HCT116 (cell line): Measurements from ENCODE around the gene HORMAD2. TPM values are rescaled to one million over a fixed set of nuclear protein-coding genes. Genes with fewer than 3 reads are reported as not detected.
A peak's percentile ranks its signal among the peaks of the same experiment; 100 is the strongest.

Experiments
- ATAC-seq: fragments of 200-7000 bp; cut with Tn5 transposase; 2 replicates; pipeline ENCODE4 v1.9.1; 2020; ENCODE audit warnings: mild to moderate bottlenecking, moderate library complexity
- BruUV-seq: library from RNA; stranded (reverse); fragments of 400-500 nt; replicated peaks from 2 replicates; lab custom pipeline; 2021; lab: Mats Ljungman, UMichigan
- CTCF ChIA-PET: fragments of 300-600 bp; sonication (Branson Sonifier 250); formaldehyde crosslinking; loops from one replicate; lab custom pipeline; 2021; ENCODE audit warnings: antibody characterized with exemption; lab: Charles Lee
- POLR2A ChIA-PET: fragments of 300-600, 350-600 bp; sonication (Branson Sonifier 250); formaldehyde crosslinking; loops from one replicate; lab custom pipeline; 2021; ENCODE audit warnings: antibody characterized with exemption; lab: Charles Lee
- RAD21 ChIA-PET, 2 experiments: fragments of 300-600 bp; sonication (Branson Sonifier 250); formaldehyde crosslinking; loops; one replicate each; lab custom pipeline; 2023; ENCODE audit warnings: low total read pairs in 2 of 2; ENCODE audit not compliant: uncharacterized antibody in 2 of 2, unreplicated experiment in 2 of 2, low non-redundant PET in 1 of 2; lab: Charles Lee
- DNase-seq: peaks from one replicate; pipeline ENCODE4 v3.0.0-alpha.2; 2010; ENCODE audit warnings: low read depth, low spot score
- H2AFZ ChIP-seq: fragments of 200-600 bp; shearing (Covaris generic), sonication (generic); 2 replicates; pipeline ENCODE4 v1.6.1; 2017; ENCODE audit warnings: low read depth, mixed run types, mixed read lengths, antibody characterized with exemption, low read length; ENCODE audit not compliant: poor library complexity, severe bottlenecking
- H3K27ac ChIP-seq: 2 replicates; pipeline ENCODE4 v1.5.1; 2012; ENCODE audit warnings: low read depth, low read length
- H3K27me3 ChIP-seq: fragments of 200-600 bp; sonication (generic); 2 replicates; pipeline ENCODE4 v1.6.1; 2016; ENCODE audit warnings: mixed run types, low read length, mixed read lengths; ENCODE audit not compliant: insufficient read depth
- H3K36me3 ChIP-seq, 2 experiments: fragments of 200-500 bp in 1 of 2; fragments of 200-600 bp in 1 of 2; sonication (Bioruptor generic) in 1 of 2; sonication (generic) in 1 of 2; 2 replicates each; pipeline versions ENCODE4 v1.5.1 to v1.6.1; 2014 to 2016; ENCODE audit warnings: low read length in 2 of 2, inconsistent platforms in 1 of 2, mixed read lengths in 1 of 2, mixed run types in 1 of 2; ENCODE audit not compliant: insufficient read depth in 2 of 2, control insufficient read depth in 1 of 2
- H3K4me1 ChIP-seq, 2 experiments: fragments of 200-600 bp in 1 of 2; sonication (generic) in 1 of 2; 2 replicates each; pipeline versions ENCODE4 v1.5.1 to v1.6.1; 2012 to 2017; ENCODE audit warnings: low read length in 2 of 2, inconsistent platforms in 1 of 2, mild to moderate bottlenecking in 1 of 2, mixed read lengths in 1 of 2, mixed run types in 1 of 2, moderate library complexity in 1 of 2; ENCODE audit not compliant: insufficient read depth in 2 of 2, control insufficient read depth in 1 of 2
- H3K4me2 ChIP-seq: fragments of 200-600 bp; sonication (generic); 2 replicates; pipeline ENCODE4 v1.6.1; 2017; ENCODE audit warnings: mixed run types, low read length, mixed read lengths
- H3K4me3 ChIP-seq, 2 experiments: fragments of 200-600 bp in 1 of 2; sonication (generic) in 1 of 2; replicated peaks in 1 of 2; 2 replicates each; pipeline ENCODE4 v1.5.1; 2011 to 2016; ENCODE audit warnings: low read length in 2 of 2, control low read depth in 1 of 2, low read depth in 1 of 2, mild to moderate bottlenecking in 1 of 2, mixed read lengths in 1 of 2, mixed run types in 1 of 2
- H3K79me2 ChIP-seq: fragments of 200-600 bp; sonication (generic); 2 replicates; pipeline ENCODE4 v1.6.1; 2017; ENCODE audit warnings: mild to moderate bottlenecking, mixed run types, low read length, moderate library complexity, mixed read lengths; ENCODE audit not compliant: insufficient read depth
- H3K9ac ChIP-seq: fragments of 200-600 bp; sonication (generic); 2 replicates; pipeline ENCODE4 v1.6.1; 2016; ENCODE audit warnings: low read length, mixed read lengths
- H3K9me2 ChIP-seq: fragments of 200-600 bp; sonication (generic), shearing (Covaris generic); 2 replicates; pipeline ENCODE4 v1.6.1; 2017; ENCODE audit warnings: mixed run types, mild to moderate bottlenecking, moderate library complexity; ENCODE audit not compliant: insufficient read depth
- H3K9me3 ChIP-seq, 2 experiments: fragments of 200-500 bp in 1 of 2; fragments of 200-600 bp in 1 of 2; sonication (Bioruptor generic) in 1 of 2; sonication (generic) in 1 of 2; 2 replicates each; pipeline ENCODE4 v1.6.1; 2014 to 2017; ENCODE audit warnings: low read length in 2 of 2, mixed read lengths in 2 of 2, inconsistent platforms in 1 of 2, low read depth in 1 of 2, mild to moderate bottlenecking in 1 of 2, mixed run types in 1 of 2, moderate library complexity in 1 of 2; ENCODE audit not compliant: control insufficient read depth in 1 of 2, insufficient read depth in 1 of 2
- H4K20me1 ChIP-seq: fragments of 200-600 bp; sonication (generic), shearing (Covaris generic); 2 replicates; pipeline ENCODE4 v1.6.1; 2017; ENCODE audit warnings: mixed run types, mild to moderate bottlenecking, moderate library complexity; ENCODE audit not compliant: insufficient read depth
- CBX3 ChIP-seq: IDR thresholded peaks from 2 replicates; pipeline ENCODE4 v1.6.1; 2012; ENCODE audit warnings: low read depth
- CEBPB ChIP-seq: IDR thresholded peaks from 2 replicates; pipeline ENCODE4 v1.6.1; 2012; ENCODE audit warnings: low read depth
- ELF1 ChIP-seq: IDR thresholded peaks from 2 replicates; pipeline ENCODE4 v1.6.1; 2012; ENCODE audit warnings: low read depth, borderline replicate concordance
- EZH2phosphoT487 ChIP-seq: fragments of 200-600 bp; IDR thresholded peaks from 2 replicates; pipeline ENCODE4 v1.6.1; 2018; ENCODE audit warnings: antibody characterized with exemption, borderline replicate concordance
- FOSL1 ChIP-seq: IDR thresholded peaks from 2 replicates; pipeline ENCODE4 v1.6.1; 2012; ENCODE audit warnings: low read depth
- JUND ChIP-seq: IDR thresholded peaks from 2 replicates; pipeline ENCODE4 v1.6.1; 2012
- POLR2AphosphoS5 ChIP-seq: IDR thresholded peaks from 2 replicates; pipeline ENCODE4 v1.6.1; 2011; ENCODE audit warnings: mild to moderate bottlenecking, low read depth, low read length, moderate library complexity
- RAD21 ChIP-seq: IDR thresholded peaks from 2 replicates; pipeline ENCODE4 v1.6.1; 2012; ENCODE audit warnings: low read depth, mild to moderate bottlenecking
- SIN3A ChIP-seq: IDR thresholded peaks from 2 replicates; pipeline ENCODE4 v1.6.1; 2012; ENCODE audit warnings: low read depth
- SP1 ChIP-seq: IDR thresholded peaks from 2 replicates; pipeline ENCODE4 v1.6.1; 2012; ENCODE audit warnings: low read depth
- SRF ChIP-seq: IDR thresholded peaks from 2 replicates; pipeline ENCODE4 v1.6.1; 2012; ENCODE audit warnings: low read depth
- TCF7L2 ChIP-seq: IDR thresholded peaks from 2 replicates; pipeline ENCODE4 v1.7.0; 2011; ENCODE audit warnings: borderline replicate concordance, inconsistent platforms; ENCODE audit not compliant: insufficient read depth, insufficient read length; ENCODE audit errors: extremely low read depth
- YY1 ChIP-seq: IDR thresholded peaks from 2 replicates; pipeline ENCODE4 v1.6.1; 2011; ENCODE audit warnings: low read length, low read depth, moderate library complexity, mild to moderate bottlenecking; ENCODE audit not compliant: insufficient replicate concordance; ENCODE audit errors: extremely low read depth
- ZFX ChIP-seq: fragments of 450-650 bp; IDR thresholded peaks from 2 replicates; pipeline ENCODE4 v1.6.1; 2017
- ZNF274 ChIP-seq: fragments of 200-500 bp; sonication (Bioruptor generic); IDR thresholded peaks from 2 replicates; pipeline ENCODE4 v1.6.1; 2014; ENCODE audit warnings: mild to moderate bottlenecking, low read depth, low read length, inconsistent platforms
- intact Hi-C: fragments of 100-400 bp; cut with micrococcal nuclease; formaldehyde crosslinking; loops from 2 replicates; pipeline ENCODE4 v1.10.0; 2022
- total RNA-seq: library from RNA; stranded (reverse); gene quantifications from one replicate; pipeline ENCODE4 v1.2.1, GENCODE V29; 2021; ENCODE audit not compliant: unreplicated experiment
- TF ChIP-seq, protein P1 (sequence below): IDR thresholded peaks from 2 replicates; pipeline ENCODE4 v1.6.1; 2011; ENCODE audit warnings: mild to moderate bottlenecking, low read length, moderate library complexity; ENCODE audit not compliant: insufficient replicate concordance; ENCODE audit errors: extremely low read depth
- TF ChIP-seq, protein P2 (sequence below), 3 experiments: fragments of 200-600 bp in 1 of 3; sonication (generic) in 1 of 3; IDR thresholded peaks in 2 of 3; conservative IDR thresholded peaks in 1 of 3; 2 replicates each; pipeline ENCODE4 v1.5.1; 2012 to 2017; ENCODE audit warnings: low read depth in 2 of 3, low read length in 2 of 3, antibody characterized with exemption in 1 of 3, borderline replicate concordance in 1 of 3, control low read depth in 1 of 3, mild to moderate bottlenecking in 1 of 3, mixed read lengths in 1 of 3, mixed run types in 1 of 3, moderate library complexity in 1 of 3; ENCODE audit not compliant: insufficient read depth in 1 of 3
- TF ChIP-seq, protein P3 (sequence below): IDR thresholded peaks from 2 replicates; pipeline ENCODE4 v1.6.1; 2012
- TF ChIP-seq, protein P4 (sequence below): IDR thresholded peaks from 2 replicates; pipeline ENCODE4 v1.6.1; 2012

The HORMAD2 gene
- total RNA-seq, 1 experiment from 2014 or later = not detected

DNA sequence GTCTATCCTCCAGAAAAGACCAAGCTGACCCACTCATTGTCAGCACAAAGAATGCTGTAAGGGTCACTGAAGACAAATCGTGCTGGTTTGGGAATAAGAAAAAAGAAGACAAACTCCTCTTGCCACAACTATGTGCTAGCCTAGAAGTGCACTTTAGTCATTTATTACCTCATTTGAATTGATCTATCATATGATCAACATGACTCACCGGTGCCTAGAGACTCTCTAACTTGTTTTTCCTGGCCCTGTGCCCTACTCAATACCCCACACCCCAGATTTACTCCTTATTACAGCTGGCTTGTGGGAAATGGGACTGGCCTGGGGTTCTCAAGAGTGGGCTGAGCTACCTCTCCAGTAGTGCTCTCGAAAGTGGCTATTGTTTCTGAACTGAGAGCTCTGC, 35.9 kb upstream of the HORMAD2 start (continued):
- TF ChIP-seq SP1 = peak; percentile 58
- TF ChIP-seq, all 23 proteins: peak for 5

DNA sequence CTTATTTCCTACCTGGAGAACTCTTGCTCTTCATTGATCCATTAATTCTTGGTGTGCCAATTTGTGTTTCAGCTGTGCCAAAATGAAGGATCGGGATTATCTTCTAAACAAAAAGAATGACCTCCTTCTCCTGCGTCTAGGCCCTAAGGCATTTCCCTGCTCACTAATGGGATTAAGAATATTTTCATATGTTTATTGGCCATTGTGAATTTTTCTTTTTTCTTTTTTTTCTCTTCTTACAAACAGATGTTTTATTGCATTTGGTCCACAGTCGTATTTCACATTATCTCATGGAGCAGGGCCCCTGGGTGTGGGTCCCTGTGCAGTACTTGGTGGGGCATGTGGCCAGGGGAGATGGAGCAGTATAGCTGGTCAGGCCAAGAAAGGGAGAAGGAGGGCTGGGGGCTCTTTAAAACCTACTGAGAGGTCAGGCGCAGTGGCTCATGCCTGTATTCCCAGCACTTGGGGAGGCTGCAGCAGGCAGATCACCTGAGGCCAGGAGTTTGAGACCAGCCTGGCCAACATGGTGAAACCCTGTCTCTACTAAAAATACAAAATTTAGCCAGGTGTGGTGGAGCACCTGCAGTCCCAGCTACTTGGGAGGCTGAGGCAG, 35.3 kb upstream of the HORMAD2 start:
- no TSS peak for BruUV-seq
- ChIA-PET POLR2A (interaction anchor here (0.6 kb wide), 1 partner anchor 26 kb away, joined by 3 read pairs; no protein-coding TSS in a partner anchor), RAD21 (no interaction called here), CTCF (no interaction called here)
- H3K36me3 ChIP-seq = no peaks in the 10 kb centered on the region
- H3K4me2 ChIP-seq = peak overlapping the region; percentile 57
- TF ChIP-seq SIN3A = no peak
- TF ChIP-seq, protein P1, sequence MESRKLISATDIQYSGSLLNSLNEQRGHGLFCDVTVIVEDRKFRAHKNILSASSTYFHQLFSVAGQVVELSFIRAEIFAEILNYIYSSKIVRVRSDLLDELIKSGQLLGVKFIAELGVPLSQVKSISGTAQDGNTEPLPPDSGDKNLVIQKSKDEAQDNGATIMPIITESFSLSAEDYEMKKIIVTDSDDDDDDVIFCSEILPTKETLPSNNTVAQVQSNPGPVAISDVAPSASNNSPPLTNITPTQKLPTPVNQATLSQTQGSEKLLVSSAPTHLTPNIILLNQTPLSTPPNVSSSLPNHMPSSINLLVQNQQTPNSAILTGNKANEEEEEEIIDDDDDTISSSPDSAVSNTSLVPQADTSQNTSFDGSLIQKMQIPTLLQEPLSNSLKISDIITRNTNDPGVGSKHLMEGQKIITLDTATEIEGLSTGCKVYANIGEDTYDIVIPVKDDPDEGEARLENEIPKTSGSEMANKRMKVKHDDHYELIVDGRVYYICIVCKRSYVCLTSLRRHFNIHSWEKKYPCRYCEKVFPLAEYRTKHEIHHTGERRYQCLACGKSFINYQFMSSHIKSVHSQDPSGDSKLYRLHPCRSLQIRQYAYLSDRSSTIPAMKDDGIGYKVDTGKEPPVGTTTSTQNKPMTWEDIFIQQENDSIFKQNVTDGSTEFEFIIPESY = no peak
- TF ChIP-seq, protein P2, sequence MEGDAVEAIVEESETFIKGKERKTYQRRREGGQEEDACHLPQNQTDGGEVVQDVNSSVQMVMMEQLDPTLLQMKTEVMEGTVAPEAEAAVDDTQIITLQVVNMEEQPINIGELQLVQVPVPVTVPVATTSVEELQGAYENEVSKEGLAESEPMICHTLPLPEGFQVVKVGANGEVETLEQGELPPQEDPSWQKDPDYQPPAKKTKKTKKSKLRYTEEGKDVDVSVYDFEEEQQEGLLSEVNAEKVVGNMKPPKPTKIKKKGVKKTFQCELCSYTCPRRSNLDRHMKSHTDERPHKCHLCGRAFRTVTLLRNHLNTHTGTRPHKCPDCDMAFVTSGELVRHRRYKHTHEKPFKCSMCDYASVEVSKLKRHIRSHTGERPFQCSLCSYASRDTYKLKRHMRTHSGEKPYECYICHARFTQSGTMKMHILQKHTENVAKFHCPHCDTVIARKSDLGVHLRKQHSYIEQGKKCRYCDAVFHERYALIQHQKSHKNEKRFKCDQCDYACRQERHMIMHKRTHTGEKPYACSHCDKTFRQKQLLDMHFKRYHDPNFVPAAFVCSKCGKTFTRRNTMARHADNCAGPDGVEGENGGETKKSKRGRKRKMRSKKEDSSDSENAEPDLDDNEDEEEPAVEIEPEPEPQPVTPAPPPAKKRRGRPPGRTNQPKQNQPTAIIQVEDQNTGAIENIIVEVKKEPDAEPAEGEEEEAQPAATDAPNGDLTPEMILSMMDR (IDR thresholded peaks at IDR 0.05 in 2 of 3, conservative IDR thresholded peaks at IDR 0.05 in 1 of 3; ENCODE audit: borderline replicate concordance in 1 of 3, insufficient read depth in 1 of 3, low read depth in 2 of 3, low read length in 2 of 3) = no peak
- TF ChIP-seq EZH2phosphoT487 = no peak
- TF ChIP-seq, protein P3, sequence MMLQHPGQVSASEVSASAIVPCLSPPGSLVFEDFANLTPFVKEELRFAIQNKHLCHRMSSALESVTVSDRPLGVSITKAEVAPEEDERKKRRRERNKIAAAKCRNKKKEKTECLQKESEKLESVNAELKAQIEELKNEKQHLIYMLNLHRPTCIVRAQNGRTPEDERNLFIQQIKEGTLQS = no peak
- TF ChIP-seq ELF1 = no peak
- no peak for TF ChIP-seq FOSL1
- TF ChIP-seq POLR2AphosphoS5 = no peak
- no peak for TF ChIP-seq TCF7L2
- TF ChIP-seq JUND = no peak
- no peak for TF ChIP-seq YY1
- TF ChIP-seq RAD21 = no peak
- no peak for TF ChIP-seq CEBPB
- TF ChIP-seq, protein P4, sequence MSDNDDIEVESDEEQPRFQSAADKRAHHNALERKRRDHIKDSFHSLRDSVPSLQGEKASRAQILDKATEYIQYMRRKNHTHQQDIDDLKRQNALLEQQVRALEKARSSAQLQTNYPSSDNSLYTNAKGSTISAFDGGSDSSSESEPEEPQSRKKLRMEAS = no peak
- TF ChIP-seq ZFX = no peak
- TF ChIP-seq ZNF274 = no peak
- TF ChIP-seq SRF = no peak
- no peak for TF ChIP-seq CBX3
- TF ChIP-seq SP1 = no peak
- peaks cover 21 to 27% of the 10 kb centered on the region in 2 experiments for H3K4me1 ChIP-seq
- no peak overlapping the region for H2AFZ ChIP-seq
- no peaks in the 10 kb centered on the region for H3K9me3 ChIP-seq
- H4K20me1 ChIP-seq = no peaks in the 10 kb centered on the region
- H3K9ac ChIP-seq = no peak overlapping the region
- no peak overlapping the region for H3K4me3 ChIP-seq
- no peaks in the 10 kb centered on the region for H3K9me2 ChIP-seq
- H3K27ac ChIP-seq = no peak overlapping the region
- DNase-seq (no peak), ATAC-seq (no peak)
- H3K27me3 ChIP-seq = no peaks in the 10 kb centered on the region
- no peaks in the 10 kb centered on the region for H3K79me2 ChIP-seq
- intact Hi-C loops = no loop called here
